ENCODE results near the gene TBL1Y. TPM values are rescaled to one million over a fixed set of nuclear protein-coding genes. Genes with fewer than 3 reads are reported as not detected.

TBL1Y gene
- total RNA-seq, 1 experiment from 2014 or later, result not detected

GRCh38 chrY:6929237-6929636, 18.7 kb downstream of the TBL1Y start:
- DNase-seq (ENCODE audit: low read depth, low spot score), result no peak
- no peak overlapping the region for H3K4me2 ChIP-seq (ENCODE audit: low read length)
- no peak for ATAC-seq
- no peak for TF ChIP-seq EZH2phosphoT487 (IDR thresholded peaks at IDR 0.05; ENCODE audit: borderline replicate concordance)
- TF ChIP-seq, protein P1, sequence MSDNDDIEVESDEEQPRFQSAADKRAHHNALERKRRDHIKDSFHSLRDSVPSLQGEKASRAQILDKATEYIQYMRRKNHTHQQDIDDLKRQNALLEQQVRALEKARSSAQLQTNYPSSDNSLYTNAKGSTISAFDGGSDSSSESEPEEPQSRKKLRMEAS (IDR thresholded peaks at IDR 0.05), result no peak
- no peak for TF ChIP-seq FOSL1 (IDR thresholded peaks at IDR 0.05; ENCODE audit: low read depth)
- no peak for TF ChIP-seq TCF7L2 (IDR thresholded peaks at IDR 0.05; ENCODE audit: borderline replicate concordance, extremely low read depth, insufficient read depth, insufficient read length)
- no peak for TF ChIP-seq POLR2AphosphoS5 (IDR thresholded peaks at IDR 0.05; ENCODE audit: low read depth, low read length)
- TF ChIP-seq EZH2 (IDR thresholded peaks at IDR 0.05), result no peak
- TF ChIP-seq, protein P2, sequence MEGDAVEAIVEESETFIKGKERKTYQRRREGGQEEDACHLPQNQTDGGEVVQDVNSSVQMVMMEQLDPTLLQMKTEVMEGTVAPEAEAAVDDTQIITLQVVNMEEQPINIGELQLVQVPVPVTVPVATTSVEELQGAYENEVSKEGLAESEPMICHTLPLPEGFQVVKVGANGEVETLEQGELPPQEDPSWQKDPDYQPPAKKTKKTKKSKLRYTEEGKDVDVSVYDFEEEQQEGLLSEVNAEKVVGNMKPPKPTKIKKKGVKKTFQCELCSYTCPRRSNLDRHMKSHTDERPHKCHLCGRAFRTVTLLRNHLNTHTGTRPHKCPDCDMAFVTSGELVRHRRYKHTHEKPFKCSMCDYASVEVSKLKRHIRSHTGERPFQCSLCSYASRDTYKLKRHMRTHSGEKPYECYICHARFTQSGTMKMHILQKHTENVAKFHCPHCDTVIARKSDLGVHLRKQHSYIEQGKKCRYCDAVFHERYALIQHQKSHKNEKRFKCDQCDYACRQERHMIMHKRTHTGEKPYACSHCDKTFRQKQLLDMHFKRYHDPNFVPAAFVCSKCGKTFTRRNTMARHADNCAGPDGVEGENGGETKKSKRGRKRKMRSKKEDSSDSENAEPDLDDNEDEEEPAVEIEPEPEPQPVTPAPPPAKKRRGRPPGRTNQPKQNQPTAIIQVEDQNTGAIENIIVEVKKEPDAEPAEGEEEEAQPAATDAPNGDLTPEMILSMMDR (IDR thresholded peaks at IDR 0.05 in 2 of 3, conservative IDR thresholded peaks at IDR 0.05 in 1 of 3; ENCODE audit: borderline replicate concordance in 1 of 3, insufficient read depth in 1 of 3, low read depth in 2 of 3, low read length in 2 of 3), result no peak
- TF ChIP-seq ELF1 (IDR thresholded peaks at IDR 0.05; ENCODE audit: borderline replicate concordance, low read depth), result no peak
- no peak for TF ChIP-seq YY1 (IDR thresholded peaks at IDR 0.05; ENCODE audit: extremely low read depth, insufficient replicate concordance, low read depth, low read length)
- TF ChIP-seq EGR1 (IDR thresholded peaks at IDR 0.05; ENCODE audit: low read depth), result no peak
- TF ChIP-seq CEBPB (IDR thresholded peaks at IDR 0.05; ENCODE audit: low read depth), result no peak
- no peak for TF ChIP-seq RAD21 (IDR thresholded peaks at IDR 0.05; ENCODE audit: low read depth)
- TF ChIP-seq SP1 (IDR thresholded peaks at IDR 0.05; ENCODE audit: low read depth), result no peak
- TF ChIP-seq ZNF274 (IDR thresholded peaks at IDR 0.05; ENCODE audit: low read depth, low read length), result no peak
- no peak for TF ChIP-seq ZFX (IDR thresholded peaks at IDR 0.05)
- TF ChIP-seq POLR2A (IDR thresholded peaks at IDR 0.05; ENCODE audit: borderline replicate concordance, extremely low read depth, insufficient read depth, insufficient read length), result no peak
- TF ChIP-seq, protein P3, sequence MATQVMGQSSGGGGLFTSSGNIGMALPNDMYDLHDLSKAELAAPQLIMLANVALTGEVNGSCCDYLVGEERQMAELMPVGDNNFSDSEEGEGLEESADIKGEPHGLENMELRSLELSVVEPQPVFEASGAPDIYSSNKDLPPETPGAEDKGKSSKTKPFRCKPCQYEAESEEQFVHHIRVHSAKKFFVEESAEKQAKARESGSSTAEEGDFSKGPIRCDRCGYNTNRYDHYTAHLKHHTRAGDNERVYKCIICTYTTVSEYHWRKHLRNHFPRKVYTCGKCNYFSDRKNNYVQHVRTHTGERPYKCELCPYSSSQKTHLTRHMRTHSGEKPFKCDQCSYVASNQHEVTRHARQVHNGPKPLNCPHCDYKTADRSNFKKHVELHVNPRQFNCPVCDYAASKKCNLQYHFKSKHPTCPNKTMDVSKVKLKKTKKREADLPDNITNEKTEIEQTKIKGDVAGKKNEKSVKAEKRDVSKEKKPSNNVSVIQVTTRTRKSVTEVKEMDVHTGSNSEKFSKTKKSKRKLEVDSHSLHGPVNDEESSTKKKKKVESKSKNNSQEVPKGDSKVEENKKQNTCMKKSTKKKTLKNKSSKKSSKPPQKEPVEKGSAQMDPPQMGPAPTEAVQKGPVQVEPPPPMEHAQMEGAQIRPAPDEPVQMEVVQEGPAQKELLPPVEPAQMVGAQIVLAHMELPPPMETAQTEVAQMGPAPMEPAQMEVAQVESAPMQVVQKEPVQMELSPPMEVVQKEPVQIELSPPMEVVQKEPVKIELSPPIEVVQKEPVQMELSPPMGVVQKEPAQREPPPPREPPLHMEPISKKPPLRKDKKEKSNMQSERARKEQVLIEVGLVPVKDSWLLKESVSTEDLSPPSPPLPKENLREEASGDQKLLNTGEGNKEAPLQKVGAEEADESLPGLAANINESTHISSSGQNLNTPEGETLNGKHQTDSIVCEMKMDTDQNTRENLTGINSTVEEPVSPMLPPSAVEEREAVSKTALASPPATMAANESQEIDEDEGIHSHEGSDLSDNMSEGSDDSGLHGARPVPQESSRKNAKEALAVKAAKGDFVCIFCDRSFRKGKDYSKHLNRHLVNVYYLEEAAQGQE (IDR thresholded peaks at IDR 0.05; ENCODE audit: low read depth), result no peak
- TF ChIP-seq ATF3 (IDR thresholded peaks at IDR 0.05), result no peak
- no peak for TF ChIP-seq SRF (IDR thresholded peaks at IDR 0.05; ENCODE audit: low read depth)
- no peak for TF ChIP-seq SIN3A (IDR thresholded peaks at IDR 0.05; ENCODE audit: low read depth)
- H3K4me3 ChIP-seq (replicated peaks in 1 of 2; ENCODE audit: low read depth in 1 of 2, low read length in 2 of 2), result no peak overlapping the region
- no peaks in the 10 kb centered on the region for H3K27me3 ChIP-seq (ENCODE audit: insufficient read depth, low read length)
- no peak overlapping the region for H3K27ac ChIP-seq (ENCODE audit: low read depth, low read length)
- H3K9me3 ChIP-seq (ENCODE audit: control insufficient read depth in 1 of 2, insufficient read depth in 1 of 2, low read depth in 1 of 2, low read length in 2 of 2), result no peaks in the 10 kb centered on the region
- RAD21 ChIA-PET (ENCODE audit: low non-redundant PET in 1 of 2, low total read pairs in 2 of 2, uncharacterized antibody in 2 of 2, unreplicated experiment in 2 of 2), result no interaction called here
- CTCF ChIA-PET, result no interaction called here
- BruUV-seq (replicated peaks), result no TSS peak
- H4K20me1 ChIP-seq (ENCODE audit: insufficient read depth), result no peaks in the 10 kb centered on the region
- H3K9ac ChIP-seq (ENCODE audit: low read length), result no peak overlapping the region
- POLR2A ChIA-PET, result no interaction called here
- no peaks in the 10 kb centered on the region for H3K36me3 ChIP-seq (ENCODE audit: control insufficient read depth in 1 of 2, insufficient read depth in 2 of 2, low read length in 2 of 2)
- no peaks in the 10 kb centered on the region for H3K79me2 ChIP-seq (ENCODE audit: insufficient read depth, low read length)
- H3K9me2 ChIP-seq (ENCODE audit: insufficient read depth), result no peaks in the 10 kb centered on the region
- intact Hi-C loops (cut with micrococcal nuclease), result no loop called here
- no peak overlapping the region for H2AFZ ChIP-seq (ENCODE audit: low read depth, low read length, poor library complexity, severe bottlenecking)
- H3K4me1 ChIP-seq (ENCODE audit: control insufficient read depth in 1 of 2, insufficient read depth in 2 of 2, low read length in 2 of 2), result no peaks in the 10 kb centered on the region
